ENCODE measurements around the gene HOXD13. TPM values are rescaled to one million over a fixed set of nuclear protein-coding genes. Genes with fewer than 3 reads are reported as not detected.

HOXD13 gene
- total and polyA plus RNA-seq, 2 of the 8 experiments (the other 6 are each of a cell fraction or from before 2014, with no cell fraction given), result not detected

- TF ChIP-seq SIRT6 (IDR thresholded peaks at IDR 0.05; ENCODE audit: low read length) (no peak), TEAD4 (IDR thresholded peaks at IDR 0.05; ENCODE audit: low read depth, low read length) (no peak), EZH2 (IDR thresholded peaks at IDR 0.05; ENCODE audit: low read depth, low read length, severe bottlenecking) (peak; percentile 92), HDAC2 (IDR thresholded peaks at IDR 0.05; ENCODE audit: borderline replicate concordance in 1 of 2, low read depth in 2 of 2, low read length in 2 of 2) (no peak), KDM1A (IDR thresholded peaks at IDR 0.05; ENCODE audit: borderline replicate concordance, low read length) (no peak), ZNF274 (IDR thresholded peaks at IDR 0.05; ENCODE audit: borderline replicate concordance, extremely low read depth, low read length) (no peak), SIN3A (conservative IDR thresholded peaks at IDR 0.05 in 1 of 2, IDR thresholded peaks at IDR 0.05 in 1 of 2; ENCODE audit: low read depth in 1 of 2, low read length in 2 of 2) (no peak), YY1 (IDR thresholded peaks at IDR 0.05; ENCODE audit: low read depth, low read length) (no peak), SP1 (IDR thresholded peaks at IDR 0.05; ENCODE audit: low read depth, low read length) (0 out of 2 replicates have a peak, but pooled peaks have one; percentile 30), USF2 (IDR thresholded peaks at IDR 0.05; ENCODE audit: low read length) (no peak), E2F6 (IDR thresholded peaks at IDR 0.05) (no peak), TAF1 (IDR thresholded peaks at IDR 0.05; ENCODE audit: low read depth, low read length) (no peak), RBBP5 (IDR thresholded peaks at IDR 0.05; ENCODE audit: borderline replicate concordance, low read depth, low read length) (no peak), FOSL1 (IDR thresholded peaks at IDR 0.05; ENCODE audit: insufficient read depth, low read depth, low read length) (no peak), SAP30 (IDR thresholded peaks at IDR 0.05; ENCODE audit: insufficient read depth, insufficient replicate concordance, low read length) (no peak), NANOG (IDR thresholded peaks at IDR 0.05; ENCODE audit: insufficient read depth, low read depth, low read length, poor library complexity, severe bottlenecking) (no peak), CBX5 (IDR thresholded peaks at IDR 0.05; ENCODE audit: low read depth, low read length) (no peak), TCF12 (IDR thresholded peaks at IDR 0.05; ENCODE audit: low read depth, low read length) (no peak), ATF2 (IDR thresholded peaks at IDR 0.05; ENCODE audit: low read length) (no peak)
These were observed 35.9 kb downstream of the HOXD13 start (continued) for GRCh38 chr2:176128172-176128981.

Data from H1 (cell line).